Measurements from ENCODE around the gene ARPC5L.

DNA sequence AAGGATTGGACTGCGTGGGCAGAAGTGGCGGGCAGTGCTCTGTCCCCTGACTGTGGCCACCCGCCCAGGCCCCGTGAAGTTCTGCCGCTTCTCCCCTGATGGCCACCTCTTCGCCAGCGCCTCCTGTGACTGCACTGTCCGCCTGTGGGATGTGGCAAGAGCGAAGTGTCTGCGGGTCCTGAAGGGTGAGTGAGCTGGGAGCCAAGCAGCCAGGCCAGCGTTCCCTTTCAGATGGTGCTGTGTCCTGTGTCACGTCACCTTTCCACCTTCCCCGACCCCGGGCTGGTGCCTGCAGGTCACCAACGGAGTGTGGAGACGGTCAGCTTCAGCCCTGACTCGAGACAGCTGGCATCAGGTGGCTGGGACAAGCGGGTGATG is 6.4 kb upstream of the ARPC5L start:
- TF ChIP-seq CTCF (IDR thresholded peaks at IDR 0.05 in 8 of 11, conservative IDR thresholded peaks at IDR 0.05 in 3 of 11) (no peak), POLR2AphosphoS5 (IDR thresholded peaks at IDR 0.05) (peak in 1 of 3 donors; percentile 32)

Measured in spleen (tissue), 7 donors.